Measurements from ENCODE around the gene RARRES1.

- TF ChIP-seq CTCF (IDR thresholded peaks at IDR 0.05) (no peak), POLR2AphosphoS5 (IDR thresholded peaks at IDR 0.05; ENCODE audit: low read depth, low read length) (no peak), REST (IDR thresholded peaks at IDR 0.05; ENCODE audit: insufficient read depth in 1 of 2, low read depth in 2 of 2, low read length in 1 of 2) (no peak)
Measured at GRCh38 chr3:158739078-158739477, 6.8 kb upstream of the RARRES1 start.
